Type B pancreatic cell (in vitro differentiated cells): ENCODE measurements around the gene BTK. TPM values are rescaled to one million over a fixed set of nuclear protein-coding genes. Genes with fewer than 3 reads are reported as not detected.

Experiments used
- DNase-seq: peaks from one replicate; pipeline ENCODE4 v3.0.0; 2021; ENCODE audit warnings: mixed read lengths; ENCODE audit not compliant: unreplicated experiment; ENCODE audit errors: extremely low spot score
- H3K27ac Mint-ChIP-seq: 2 replicates; pipeline ENCODE4 v1.8.0; 2021; ENCODE audit warnings: mild to moderate bottlenecking, mixed read lengths
- H3K27me3 Mint-ChIP-seq: 2 replicates; pipeline ENCODE4 v1.8.0; 2021; ENCODE audit warnings: mixed read lengths
- H3K36me3 Mint-ChIP-seq: 2 replicates; pipeline ENCODE4 v1.8.0; 2021; ENCODE audit warnings: mixed read lengths
- H3K4me1 Mint-ChIP-seq: one replicate; pipeline ENCODE4 v1.8.0; 2021; ENCODE audit warnings: mixed read lengths; ENCODE audit not compliant: unreplicated experiment
- H3K4me3 Mint-ChIP-seq: 2 replicates; pipeline ENCODE4 v1.8.0; 2021; ENCODE audit warnings: mild to moderate bottlenecking, mixed read lengths
- H3K9me3 Mint-ChIP-seq: 2 replicates; pipeline ENCODE4 v1.8.0; 2021; ENCODE audit warnings: mixed read lengths
- CTCF ChIP-seq: fragments of 200-600 bp; sonication (generic); conservative IDR thresholded peaks from 2 replicates; pipeline ENCODE4 v1.5.0; 2021; ENCODE audit warnings: antibody characterized with exemption, mild to moderate bottlenecking
- total RNA-seq: library from RNA; stranded (reverse); gene quantifications from 2 replicates; pipeline ENCODE4 v1.2.1, GENCODE V29; 2021; ENCODE audit warnings: low replicate concordance

BTK gene
- total RNA-seq, 1 donor from 2014 or later: 0.34 TPM

DNA sequence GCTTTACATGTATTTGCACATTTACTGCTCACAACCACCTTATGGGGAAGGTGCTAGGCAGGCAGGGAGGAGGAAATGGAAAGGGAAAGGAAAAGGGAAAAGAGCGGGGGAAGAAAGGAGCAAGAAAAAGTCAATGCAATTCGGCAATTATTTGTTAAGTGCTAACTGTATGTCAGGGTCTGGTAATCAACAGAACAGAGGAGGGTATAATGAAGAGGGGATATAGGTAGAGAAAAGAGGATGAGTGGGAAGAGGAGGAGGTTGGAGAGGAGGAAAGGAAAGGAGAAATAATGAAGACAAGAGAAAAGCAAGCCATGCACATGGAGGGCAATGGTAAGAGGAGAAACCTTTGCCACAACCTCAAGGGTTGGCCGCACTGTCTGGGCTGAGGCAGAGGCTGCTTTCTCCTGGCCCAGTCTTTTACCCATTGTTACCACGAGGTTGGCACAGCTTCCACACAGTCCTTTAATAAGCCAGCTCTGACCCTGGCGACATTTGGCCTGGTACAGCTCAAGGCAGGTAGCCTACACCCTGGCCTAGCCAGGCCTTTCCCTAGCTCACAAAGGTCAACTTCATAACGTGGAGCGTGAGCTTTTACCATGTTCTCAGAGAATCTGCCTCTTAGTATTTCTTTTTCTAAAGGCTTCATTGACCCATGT is 836 bp downstream of the BTK start:
- Mint-ChIP-seq H3K9me3 (no peaks in the 10 kb centered on the region), H3K36me3 (no peaks in the 10 kb centered on the region), H3K27ac (no peak overlapping the region), H3K4me1 (no peaks in the 10 kb centered on the region), H3K4me3 (no peak overlapping the region), H3K27me3 (no peaks in the 10 kb centered on the region)
- DNase-seq: no peak
- no peak for TF ChIP-seq CTCF

- no peak for DNase-seq
- Mint-ChIP-seq H3K27ac (no peak overlapping the region), H3K9me3 (no peaks in the 10 kb centered on the region), H3K27me3 (no peaks in the 10 kb centered on the region), H3K4me1 (no peaks in the 10 kb centered on the region), H3K36me3 (no peaks in the 10 kb centered on the region), H3K4me3 (no peak overlapping the region)
- TF ChIP-seq CTCF: no peak
Observed at GRCh38 chrX:101383679-101384205, 2.2 kb downstream of the BTK start.

GRCh38 chrX:101377547-101377946 is 8.4 kb downstream of the BTK start:
- no peaks in the 10 kb centered on the region for H3K4me1 Mint-ChIP-seq
- H3K27ac Mint-ChIP-seq: no peak overlapping the region
- H3K36me3 Mint-ChIP-seq: no peaks in the 10 kb centered on the region
- no peaks in the 10 kb centered on the region for H3K27me3 Mint-ChIP-seq
- TF ChIP-seq CTCF: no peak
- no peak for DNase-seq
- H3K9me3 Mint-ChIP-seq: no peaks in the 10 kb centered on the region
- no peak overlapping the region for H3K4me3 Mint-ChIP-seq

- H3K27ac Mint-ChIP-seq: no peak overlapping the region
- H3K4me3 Mint-ChIP-seq: no peak overlapping the region
- H3K4me1 Mint-ChIP-seq: no peaks in the 10 kb centered on the region
- no peaks in the 10 kb centered on the region for H3K9me3 Mint-ChIP-seq
- no peaks in the 10 kb centered on the region for H3K27me3 Mint-ChIP-seq
- no peak for DNase-seq
- TF ChIP-seq CTCF: no peak
- no peaks in the 10 kb centered on the region for H3K36me3 Mint-ChIP-seq
Observed at GRCh38 chrX:101370888-101371504, 15.0 kb downstream of the BTK start.

DNA sequence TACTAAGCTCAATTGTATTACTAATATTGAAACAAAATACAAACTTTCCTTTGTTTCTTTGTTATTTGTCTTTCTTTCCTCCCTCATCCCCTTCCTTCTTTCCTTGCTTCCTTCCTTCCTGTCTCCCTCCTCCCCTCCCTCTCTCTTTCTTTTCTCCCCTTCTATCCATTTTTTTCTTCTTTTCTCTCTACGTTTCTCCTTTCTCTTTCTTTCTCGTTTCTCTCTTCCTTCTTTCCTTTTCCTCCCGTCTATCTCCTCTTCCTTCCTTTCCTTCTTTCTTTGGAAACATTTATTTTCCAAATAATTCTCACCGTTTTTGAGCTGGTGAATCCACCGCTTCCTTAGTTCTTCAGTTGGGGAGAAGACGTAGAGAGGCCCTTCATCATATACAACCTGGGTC is 16.3 kb downstream of the BTK start:
- Mint-ChIP-seq H3K4me3 (no peak overlapping the region), H3K9me3 (no peaks in the 10 kb centered on the region), H3K27ac (no peak overlapping the region), H3K36me3 (no peaks in the 10 kb centered on the region), H3K27me3 (no peaks in the 10 kb centered on the region), H3K4me1 (no peaks in the 10 kb centered on the region)
- no peak for DNase-seq
- TF ChIP-seq CTCF: no peak
